Activated CD4-positive, alpha-beta T cell treated with anti-CD3 and anti-CD28 coated beads, Interleukin-2, amount 50 U/mL, for 24 hours (primary cell): ENCODE results near the gene NTRK3.

Source experiments
- DNase-seq, 2 donors: peaks; one replicate each; pipeline ENCODE4 v3.0.0-alpha.2; 2020; ENCODE audit warnings: low read depth in 1 of 2, low spot score in 1 of 2

The NTRK3 gene

GRCh38 chr15:88006146-88006545 is 250.4 kb downstream of the NTRK3 start:
- no peak for DNase-seq

GRCh38 chr15:88004399-88004798 is 252.1 kb downstream of the NTRK3 start:
- DNase-seq: no peak

- no peak for DNase-seq
These were observed 252.8 kb downstream of the NTRK3 start for GRCh38 chr15:88003541-88004327.

GRCh38 chr15:88002706-88003105 is 253.8 kb downstream of the NTRK3 start:
- DNase-seq: no peak

- DNase-seq: no peak
These were observed 257.9 kb downstream of the NTRK3 start for GRCh38 chr15:87998630-87999029.

GRCh38 chr15:87986776-87987175 is 269.8 kb downstream of the NTRK3 start:
- no peak for DNase-seq

GRCh38 chr15:87985451-87985850 is 271.1 kb downstream of the NTRK3 start:
- no peak for DNase-seq

- DNase-seq: no peak
These were observed 274.6 kb downstream of the NTRK3 start for GRCh38 chr15:87981969-87982368.

GRCh38 chr15:87977907-87978306 is 278.6 kb downstream of the NTRK3 start:
- DNase-seq: no peak

GRCh38 chr15:87976552-87976951 is 280.0 kb downstream of the NTRK3 start:
- DNase-seq: no peak

GRCh38 chr15:87973501-87974215 is 282.9 kb downstream of the NTRK3 start:
- no peak for DNase-seq

- DNase-seq: no peak
These were observed 285.5 kb downstream of the NTRK3 start for GRCh38 chr15:87971076-87971475.

- no peak for DNase-seq
These were observed 288.6 kb downstream of the NTRK3 start for GRCh38 chr15:87967951-87968350.

- DNase-seq: no peak
These were observed 291.2 kb downstream of the NTRK3 start for GRCh38 chr15:87965304-87965703.

GRCh38 chr15:87962428-87962827 is 294.1 kb downstream of the NTRK3 start:
- no peak for DNase-seq

- no peak for DNase-seq
These were observed 294.6 kb downstream of the NTRK3 start for GRCh38 chr15:87961851-87962420.

- no peak for DNase-seq
These were observed 296.9 kb downstream of the NTRK3 start for GRCh38 chr15:87959662-87960061.

- DNase-seq: no peak
These were observed 297.5 kb downstream of the NTRK3 start for GRCh38 chr15:87959080-87959479.

GRCh38 chr15:87955284-87955909 is 301.1 kb downstream of the NTRK3 start:
- DNase-seq: no peak

- DNase-seq: no peak
These were observed 301.7 kb downstream of the NTRK3 start for GRCh38 chr15:87954793-87955192.

GRCh38 chr15:87952736-87953287 is 303.7 kb downstream of the NTRK3 start:
- no peak for DNase-seq
